CD4-positive, alpha-beta memory T cell (primary cell): Measurements from ENCODE around the gene GATB. TPM values are rescaled to one million over a fixed set of nuclear protein-coding genes. Genes with fewer than 3 reads are reported as not detected.

Source experiments
- CTCF ChIA-PET: fragments of 350-600 bp; sonication (Branson Sonifier 250); formaldehyde crosslinking; loops from one replicate; lab custom pipeline; 2021; ENCODE audit warnings: inconsistent platforms; ENCODE audit not compliant: partially characterized antibody; lab: Charles Lee
- POLR2A ChIA-PET: fragments of 350-600 bp; sonication (Branson Sonifier 250); formaldehyde crosslinking; loops from one replicate; lab custom pipeline; 2021; ENCODE audit not compliant: partially characterized antibody; lab: Charles Lee
- DNase-seq, 5 donors: peaks; one replicate each; pipeline versions ENCODE4 v3.0.0 to v3.0.0-alpha.2; 2020 to 2022; ENCODE audit warnings: mixed read lengths in 1 of 5
- H3K27ac ChIP-seq: one replicate; pipeline ENCODE4 v1.7.0; 2013; ENCODE audit warnings: low read depth, low read length
- H3K27me3 ChIP-seq: 2 replicates; pipeline ENCODE4 v1.7.0; 2013; ENCODE audit warnings: mild to moderate bottlenecking, low read length, moderate library complexity; ENCODE audit not compliant: insufficient read depth
- H3K36me3 ChIP-seq: 2 replicates; pipeline ENCODE4 v1.7.0; 2013; ENCODE audit warnings: mild to moderate bottlenecking, low read length, moderate library complexity; ENCODE audit not compliant: insufficient read depth
- H3K4me1 ChIP-seq: 2 replicates; pipeline ENCODE4 v1.7.0; 2013; ENCODE audit warnings: mild to moderate bottlenecking, low read length, moderate library complexity; ENCODE audit not compliant: insufficient read depth
- H3K4me3 ChIP-seq, 2 donors: one replicate each; pipeline ENCODE4 v1.7.0; 2013; ENCODE audit warnings: low read length in 2 of 2, mild to moderate bottlenecking in 1 of 2
- H3K9me3 ChIP-seq, 2 donors: one replicate each; pipeline ENCODE4 v1.7.0; 2013; ENCODE audit warnings: low read length in 2 of 2, control low read depth in 1 of 2; ENCODE audit not compliant: control insufficient read depth in 1 of 2
- H3K27ac Mint-ChIP-seq, 7 donors: one replicate each; pipeline ENCODE4 v1.8.0; 2020 to 2021; ENCODE audit warnings: mixed read lengths in 7 of 7, mild to moderate bottlenecking in 6 of 7, inconsistent platforms in 3 of 7, moderate library complexity in 3 of 7
- H3K27me3 Mint-ChIP-seq, 2 donors: one replicate each; pipeline ENCODE4 v1.8.0; 2020 to 2021; ENCODE audit warnings: mixed read lengths in 2 of 2
- H3K36me3 Mint-ChIP-seq, 2 donors: one replicate each; pipeline ENCODE4 v1.8.0; 2020 to 2021; ENCODE audit warnings: mixed read lengths in 2 of 2, inconsistent platforms in 1 of 2, mild to moderate bottlenecking in 1 of 2
- H3K4me1 Mint-ChIP-seq, 4 donors: one replicate each; pipeline ENCODE4 v1.8.0; 2020 to 2021; ENCODE audit warnings: mixed read lengths in 4 of 4, mild to moderate bottlenecking in 1 of 4
- H3K4me3 Mint-ChIP-seq, 8 donors: one replicate each; pipeline ENCODE4 v1.8.0; 2020 to 2021; ENCODE audit warnings: mixed read lengths in 8 of 8, mild to moderate bottlenecking in 7 of 8, moderate library complexity in 6 of 8, inconsistent platforms in 3 of 8
- H3K9me3 Mint-ChIP-seq, 8 donors: one replicate each; pipeline ENCODE4 v1.8.0; 2020 to 2021; ENCODE audit warnings: mixed read lengths in 8 of 8, mild to moderate bottlenecking in 5 of 8, inconsistent platforms in 3 of 8, moderate library complexity in 1 of 8
- intact Hi-C: fragments of 100-400 bp; cut with micrococcal nuclease; formaldehyde crosslinking; loops from one replicate; pipeline ENCODE4 v1.15.1; 2023
- polyA plus RNA-seq, 2 donors: library from polyadenylated mRNA; unstranded; fragments of 300-500 nt; fragmentation: Illumina TruSeq; gene quantifications; one replicate each; pipeline ENCODE4 v1.2.3, GENCODE V29; 2021
- total RNA-seq, 2 experiments: library from RNA; stranded (reverse); gene quantifications; one replicate each; pipeline ENCODE4 v1.2.3, GENCODE V29; 2021

Gene GATB
- total and polyA plus RNA-seq, 4 experiments from 2014 or later = 10.6 to 13.1 (median 11.7) TPM

DNA sequence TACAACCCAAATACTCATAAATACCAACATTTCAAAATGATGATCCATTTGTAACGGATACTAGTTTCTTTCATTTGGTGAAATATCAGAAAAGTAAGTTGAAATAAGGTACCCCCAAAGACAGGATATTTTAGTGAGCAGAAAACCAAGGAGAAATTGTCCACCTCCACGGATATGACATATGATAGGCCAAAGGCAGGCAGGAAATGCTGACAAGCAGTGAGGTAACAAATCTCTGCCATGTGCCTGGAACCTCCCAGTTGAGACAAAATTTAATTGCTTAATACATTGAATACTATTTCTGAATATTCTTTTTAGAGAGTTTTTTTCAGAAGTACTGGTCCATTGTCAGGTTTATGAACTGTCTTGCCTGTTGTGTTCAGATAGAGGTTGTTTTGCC, 118.8 kb downstream of the GATB start:
- H3K27ac ChIP-seq = no peak overlapping the region
- no peak overlapping the region for H3K4me3 Mint-ChIP-seq
- H3K9me3 Mint-ChIP-seq = no peaks in the 10 kb centered on the region
- POLR2A ChIA-PET = no interaction called here
- no peaks in the 10 kb centered on the region for H3K27me3 ChIP-seq
- peaks cover 0 to 2% of the 10 kb centered on the region in 2 donors for H3K36me3 Mint-ChIP-seq
- no peaks in the 10 kb centered on the region for H3K4me1 ChIP-seq
- intact Hi-C loops = no loop called here
- H3K27ac Mint-ChIP-seq = no peak overlapping the region
- no peaks in the 10 kb centered on the region for H3K9me3 ChIP-seq
- no peaks in the 10 kb centered on the region for H3K36me3 ChIP-seq
- peaks cover 0 to 3% of the 10 kb centered on the region in 2 donors for H3K27me3 Mint-ChIP-seq
- H3K4me3 ChIP-seq = no peak overlapping the region
- CTCF ChIA-PET = no interaction called here
- DNase-seq = no peak
- no peaks in the 10 kb centered on the region for H3K4me1 Mint-ChIP-seq

GRCh38 chr4:151641167-151641566, 119.6 kb downstream of the GATB start:
- H3K4me1 Mint-ChIP-seq = no peaks in the 10 kb centered on the region
- H3K27me3 Mint-ChIP-seq = no peaks in the 10 kb centered on the region
- no peak overlapping the region for H3K27ac Mint-ChIP-seq
- H3K36me3 ChIP-seq = no peaks in the 10 kb centered on the region
- H3K4me1 ChIP-seq = no peaks in the 10 kb centered on the region
- intact Hi-C loops = no loop called here
- H3K27ac ChIP-seq = no peak overlapping the region
- no peak for DNase-seq
- ChIA-PET POLR2A (no interaction called here), CTCF (no interaction called here)
- no peaks in the 10 kb centered on the region for H3K36me3 Mint-ChIP-seq
- H3K4me3 Mint-ChIP-seq = no peak overlapping the region
- H3K4me3 ChIP-seq = no peak overlapping the region
- H3K9me3 Mint-ChIP-seq = no peaks in the 10 kb centered on the region
- no peaks in the 10 kb centered on the region for H3K9me3 ChIP-seq
- no peaks in the 10 kb centered on the region for H3K27me3 ChIP-seq

DNA sequence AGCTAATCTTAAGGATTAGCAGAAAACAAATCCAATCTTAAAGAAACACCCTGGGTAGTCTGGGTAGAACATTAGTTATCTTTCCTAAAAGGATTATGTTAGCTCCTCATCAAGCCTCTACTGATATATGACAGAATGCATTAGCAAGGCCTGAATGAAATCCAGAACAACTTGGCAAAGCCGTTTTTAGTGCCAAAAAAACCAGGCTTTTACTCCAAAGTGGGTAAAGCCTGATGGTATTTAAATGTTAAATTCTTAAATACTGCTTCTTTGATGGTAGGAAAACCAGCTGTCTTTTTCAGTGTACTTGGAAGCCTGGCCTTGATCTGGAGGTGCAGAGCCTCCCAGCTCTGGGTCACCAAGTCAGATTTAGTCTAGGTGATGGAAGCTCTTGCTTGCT, 120.4 kb downstream of the GATB start:
- Histone ChIP-seq H3K36me3 (no peaks in the 10 kb centered on the region), H3K9me3 (no peaks in the 10 kb centered on the region), H3K4me3 (no peak overlapping the region), H3K27ac (no peak overlapping the region), H3K27me3 (no peaks in the 10 kb centered on the region), H3K4me1 (no peaks in the 10 kb centered on the region)
- no peaks in the 10 kb centered on the region for H3K36me3 Mint-ChIP-seq
- H3K27me3 Mint-ChIP-seq = no peaks in the 10 kb centered on the region
- no peak for DNase-seq
- H3K4me3 Mint-ChIP-seq = no peak overlapping the region
- intact Hi-C loops = no loop called here
- no peaks in the 10 kb centered on the region for H3K9me3 Mint-ChIP-seq
- CTCF ChIA-PET = no interaction called here
- no peaks in the 10 kb centered on the region for H3K4me1 Mint-ChIP-seq
- no peak overlapping the region for H3K27ac Mint-ChIP-seq
- POLR2A ChIA-PET = no interaction called here

GRCh38 chr4:151638295-151638858, 122.4 kb downstream of the GATB start:
- no peaks in the 10 kb centered on the region for H3K36me3 ChIP-seq
- no peaks in the 10 kb centered on the region for H3K4me1 ChIP-seq
- H3K9me3 ChIP-seq = no peaks in the 10 kb centered on the region
- Mint-ChIP-seq H3K4me1 (no peaks in the 10 kb centered on the region), H3K9me3 (no peaks in the 10 kb centered on the region), H3K4me3 (no peak overlapping the region), H3K27me3 (no peaks in the 10 kb centered on the region), H3K36me3 (no peaks in the 10 kb centered on the region), H3K27ac (no peak overlapping the region)
- DNase-seq = no peak
- H3K4me3 ChIP-seq = no peak overlapping the region
- POLR2A ChIA-PET = no interaction called here
- H3K27me3 ChIP-seq = no peaks in the 10 kb centered on the region
- intact Hi-C loops = no loop called here
- CTCF ChIA-PET = no interaction called here
- no peak overlapping the region for H3K27ac ChIP-seq

DNA sequence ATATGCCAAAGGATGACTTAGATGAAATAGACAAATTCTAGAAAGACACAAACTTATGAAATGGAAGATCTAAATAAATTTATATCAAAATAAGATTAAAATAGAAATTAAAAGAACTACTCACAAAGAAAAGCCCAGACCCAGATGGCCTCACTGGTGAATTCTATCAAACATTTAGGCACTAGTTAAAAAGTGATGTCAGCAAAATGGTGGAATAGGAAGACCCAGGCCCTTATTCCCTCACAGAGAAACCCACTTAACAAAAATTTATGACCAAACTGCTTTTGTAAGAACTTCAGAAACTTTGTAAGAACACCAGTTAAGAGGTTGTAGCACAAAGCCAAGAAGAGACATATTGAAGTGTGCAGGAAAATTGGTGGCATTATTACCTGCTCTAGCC, 129.5 kb downstream of the GATB start:
- Mint-ChIP-seq H3K27ac (no peak overlapping the region), H3K27me3 (peaks cover 11 to 14% of the 10 kb centered on the region in 2 donors), H3K4me1 (no peaks in the 10 kb centered on the region), H3K4me3 (no peak overlapping the region), H3K36me3 (peaks cover 0 to 4% of the 10 kb centered on the region in 2 donors), H3K9me3 (no peaks in the 10 kb centered on the region)
- POLR2A ChIA-PET = interaction anchor here (0.6 kb wide), 1 partner anchor 58 kb away, joined by 3 read pairs; no protein-coding TSS in a partner anchor
- Histone ChIP-seq H3K4me1 (no peaks in the 10 kb centered on the region), H3K27me3 (no peaks in the 10 kb centered on the region), H3K4me3 (no peak overlapping the region), H3K36me3 (no peaks in the 10 kb centered on the region), H3K27ac (no peak overlapping the region), H3K9me3 (no peaks in the 10 kb centered on the region)
- intact Hi-C loops = no loop called here
- no peak for DNase-seq
- CTCF ChIA-PET = no interaction called here

DNA sequence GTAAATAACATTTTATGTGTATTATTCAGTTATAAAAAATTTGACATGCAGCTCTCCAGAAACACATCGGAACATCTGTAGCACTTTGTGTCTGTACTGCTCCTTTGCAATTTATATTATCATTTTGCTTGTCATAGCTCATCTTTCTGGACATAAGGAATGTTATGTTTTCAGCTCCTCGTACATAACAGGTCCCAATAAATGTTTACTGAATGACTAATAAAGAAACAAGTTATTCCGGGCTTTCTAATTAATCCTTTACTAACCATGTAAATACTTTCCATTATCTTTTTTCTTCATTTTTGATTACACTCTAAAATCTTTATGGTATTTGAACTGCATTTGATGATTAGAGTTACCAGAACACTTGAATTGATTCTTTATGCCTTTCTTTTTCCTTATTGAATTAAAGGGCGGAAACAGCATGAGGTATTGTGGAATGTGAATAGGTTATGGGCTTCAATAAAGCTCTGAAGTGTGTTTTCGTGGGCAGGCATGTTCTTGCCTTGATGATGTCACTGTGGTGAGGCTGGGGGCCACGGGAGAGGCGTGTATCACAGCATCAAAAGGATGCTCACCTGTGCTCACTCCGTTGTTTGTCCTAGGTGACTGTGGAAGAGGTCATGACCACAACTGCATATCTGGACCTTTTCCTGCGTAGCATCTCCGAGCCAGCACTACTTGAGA, 131.6 kb downstream of the GATB start:
- no peak overlapping the region for H3K27ac ChIP-seq
- no peaks in the 10 kb centered on the region for H3K9me3 Mint-ChIP-seq
- no peak overlapping the region for H3K27ac Mint-ChIP-seq
- H3K36me3 ChIP-seq = no peaks in the 10 kb centered on the region
- no peaks in the 10 kb centered on the region for H3K4me1 ChIP-seq
- H3K4me3 ChIP-seq = no peak overlapping the region
- DNase-seq = no peak
- no peaks in the 10 kb centered on the region for H3K27me3 ChIP-seq
- peaks cover 0 to 4% of the 10 kb centered on the region in 2 donors for H3K36me3 Mint-ChIP-seq
- no peaks in the 10 kb centered on the region for H3K9me3 ChIP-seq
- H3K27me3 Mint-ChIP-seq = peaks cover 11 to 16% of the 10 kb centered on the region in 2 donors
- ChIA-PET POLR2A (no interaction called here), CTCF (no interaction called here)
- intact Hi-C loops = no loop called here
- H3K4me3 Mint-ChIP-seq = no peak overlapping the region
- no peaks in the 10 kb centered on the region for H3K4me1 Mint-ChIP-seq

DNA sequence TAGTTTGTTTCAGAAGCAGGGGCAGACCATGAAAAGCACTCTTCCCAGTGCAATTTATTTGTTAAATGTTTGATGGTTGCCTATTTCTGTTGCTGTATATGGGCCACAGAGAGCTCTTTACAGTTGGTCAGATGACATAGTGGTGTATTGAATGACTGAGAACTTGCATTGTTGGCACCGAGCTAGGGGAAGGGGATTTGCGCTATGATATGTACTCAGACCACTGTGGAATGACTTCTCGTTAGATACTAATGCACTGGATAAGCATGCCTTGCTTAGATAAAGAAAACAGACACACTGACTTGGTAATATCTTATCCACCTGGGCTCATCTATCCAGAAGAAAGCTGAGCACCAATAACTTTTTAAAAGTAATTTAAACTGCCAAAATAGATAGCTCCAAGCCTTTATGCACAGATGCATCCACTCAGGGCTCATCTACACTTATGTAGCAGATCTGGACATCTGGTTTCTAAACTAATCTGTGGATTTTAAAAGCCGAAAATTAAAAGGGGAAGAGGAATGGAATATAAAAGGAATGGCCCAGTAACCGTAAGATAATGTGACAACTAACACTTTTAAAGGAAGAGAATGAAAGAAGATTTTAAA, 132.7 kb downstream of the GATB start:
- intact Hi-C loops = no loop called here
- CTCF ChIA-PET = no interaction called here

More for the DNA sequence above, 132.7 kb downstream of the GATB start:
- Histone ChIP-seq H3K4me3 (no peak overlapping the region), H3K4me1 (no peaks in the 10 kb centered on the region), H3K36me3 (no peaks in the 10 kb centered on the region), H3K9me3 (no peaks in the 10 kb centered on the region), H3K27ac (no peak overlapping the region), H3K27me3 (no peaks in the 10 kb centered on the region)
- H3K36me3 Mint-ChIP-seq = peaks cover 0 to 4% of the 10 kb centered on the region in 2 donors
- no peak for DNase-seq
- no peaks in the 10 kb centered on the region for H3K9me3 Mint-ChIP-seq
- no peak overlapping the region for H3K27ac Mint-ChIP-seq
- POLR2A ChIA-PET = no interaction called here
- H3K4me1 Mint-ChIP-seq = no peaks in the 10 kb centered on the region
- H3K27me3 Mint-ChIP-seq = peaks cover 11 to 16% of the 10 kb centered on the region in 2 donors
- no peak overlapping the region for H3K4me3 Mint-ChIP-seq
